ENCODE data around the gene MCM8. TPM values are rescaled to one million over a fixed set of nuclear protein-coding genes. Genes with fewer than 3 reads are reported as not detected.
A peak's percentile ranks its signal among the peaks of the same experiment; 100 is the strongest.

Gene MCM8
- total and polyA plus RNA-seq, 9 of the 15 experiments (the other 6 are each of a cell fraction or from before 2014, with no cell fraction given), result 4.5 to 43.8 (median 25.4) TPM

GRCh38 chr20:6017467-6017866 lies 67.0 kb downstream of the MCM8 start:
- in situ Hi-C loops (cut with MboI), result no loop called here
- DNase-seq (ENCODE audit: extremely low read depth in 1 of 4, low spot score in 3 of 4), result no peak
- Histone ChIP-seq H3K27ac (ENCODE audit: extremely low read depth, low read depth, low read length) (no peak overlapping the region), H3K36me3 (ENCODE audit: control insufficient read depth, insufficient read depth, low read length) (peaks cover 68% of the 10 kb centered on the region), H3K4me3 (no peak overlapping the region), H3K4me2 (ENCODE audit: insufficient read depth, low read length) (no peak overlapping the region), H4K20me1 (replicated peaks; ENCODE audit: control insufficient read depth, insufficient read depth, low read length) (no peaks in the 10 kb centered on the region), H2AFZ (ENCODE audit: low read depth, low read length) (no peak overlapping the region), H3K9ac (ENCODE audit: insufficient read depth in 1 of 2, low read depth in 2 of 2, low read length in 2 of 2) (no peak overlapping the region), H3K79me2 (ENCODE audit: control insufficient read depth, insufficient read depth, low read length) (peaks cover 92% of the 10 kb centered on the region), H3K27me3 (ENCODE audit: control insufficient read depth in 2 of 2, insufficient read depth in 2 of 2, low read length in 2 of 2) (no peaks in the 10 kb centered on the region), H3K9me1 (ENCODE audit: control insufficient read depth, insufficient read depth, low read length) (no peaks in the 10 kb centered on the region), H3K4me1 (replicated peaks in 1 of 2; ENCODE audit: control insufficient read depth in 2 of 2, insufficient read depth in 2 of 2, low read length in 2 of 2) (peaks cover 3 to 29% of the 10 kb centered on the region in 2 experiments; a peak in 4 of 5 replicates), H3K9me3 (replicated peaks; ENCODE audit: control insufficient read depth, insufficient read depth, low read depth, low read length) (no peaks in the 10 kb centered on the region)
- POLR2A ChIA-PET, result interaction anchor here (1.2 kb wide), 1 partner anchor 10 kb away, joined by 4 read pairs; no protein-coding TSS in a partner anchor
- ATAC-seq, result no peak
- FAIRE-seq, result no peak
- TF ChIP-seq CBFB (CRISPR knock-in tag; IDR thresholded peaks at IDR 0.05) (no peak), FOXK1 (CRISPR knock-in tag; IDR thresholded peaks at IDR 0.05; ENCODE audit: borderline replicate concordance) (no peak), CREB3 (tag; conservative IDR thresholded peaks at IDR 0.05; ENCODE audit: low read depth) (no peak), ZNF316 (IDR thresholded peaks at IDR 0.05) (peak; percentile 54)
- BruUV-seq (replicated peaks), result no TSS peak
- CTCF ChIA-PET (ENCODE audit: low intra/inter-chr PET ratio), result no interaction called here
- intact Hi-C loops (cut with micrococcal nuclease), result no loop called here

GRCh38 chr20:6017880-6018279 lies 67.4 kb downstream of the MCM8 start:
- no TSS peak for BruUV-seq (replicated peaks)
- H3K36me3 ChIP-seq (ENCODE audit: control insufficient read depth, insufficient read depth, low read length), result peaks cover 68% of the 10 kb centered on the region
- no peaks in the 10 kb centered on the region for H3K9me1 ChIP-seq (ENCODE audit: control insufficient read depth, insufficient read depth, low read length)
- no peak for ATAC-seq
- in situ Hi-C loops (cut with MboI) (no loop called here), intact Hi-C loops (cut with micrococcal nuclease) (no loop called here)
- H3K27me3 ChIP-seq (ENCODE audit: control insufficient read depth in 2 of 2, insufficient read depth in 2 of 2, low read length in 2 of 2), result no peaks in the 10 kb centered on the region
- CTCF ChIA-PET (ENCODE audit: low intra/inter-chr PET ratio), result no interaction called here
- no peak overlapping the region for H3K27ac ChIP-seq (ENCODE audit: extremely low read depth, low read depth, low read length)
- H2AFZ ChIP-seq (ENCODE audit: low read depth, low read length), result no peak overlapping the region
- peaks cover 3 to 25% of the 10 kb centered on the region in 2 experiments; a peak in 4 of 5 replicates for H3K4me1 ChIP-seq (replicated peaks in 1 of 2; ENCODE audit: control insufficient read depth in 2 of 2, insufficient read depth in 2 of 2, low read length in 2 of 2)
- WGBS (ENCODE audit: insufficient coverage, low coverage, missing lambda C conversion rate), result 93% methylated on average over 5 of the region's 7 CpGs
- H3K9me3 ChIP-seq (replicated peaks; ENCODE audit: control insufficient read depth, insufficient read depth, low read depth, low read length), result no peaks in the 10 kb centered on the region
- H3K4me3 ChIP-seq, result no peak overlapping the region
- DNase-seq (ENCODE audit: extremely low read depth in 1 of 4, low spot score in 3 of 4), result no peak
- H4K20me1 ChIP-seq (replicated peaks; ENCODE audit: control insufficient read depth, insufficient read depth, low read length), result no peaks in the 10 kb centered on the region
- no peak overlapping the region for H3K9ac ChIP-seq (ENCODE audit: insufficient read depth in 1 of 2, low read depth in 2 of 2, low read length in 2 of 2)
- POLR2A ChIA-PET, result interaction anchor here (1.2 kb wide), 1 partner anchor 11 kb away, joined by 4 read pairs; no protein-coding TSS in a partner anchor
- FAIRE-seq, result no peak
- H3K79me2 ChIP-seq (ENCODE audit: control insufficient read depth, insufficient read depth, low read length), result peaks cover 92% of the 10 kb centered on the region
- no peak overlapping the region for H3K4me2 ChIP-seq (ENCODE audit: insufficient read depth, low read length)
- TF ChIP-seq PTTG1 (tag; IDR thresholded peaks at IDR 0.05; ENCODE audit: low read depth) (no peak), NCOA6 (IDR thresholded peaks at IDR 0.05) (no peak), ETS1 (conservative IDR thresholded peaks at IDR 0.05; ENCODE audit: control insufficient read depth, low read depth, low read length) (no peak), ZNF696 (CRISPR knock-in tag; conservative IDR thresholded peaks at IDR 0.05) (no peak), ZNF23 (CRISPR knock-in tag; IDR thresholded peaks at IDR 0.05) (no peak), CREM (IDR thresholded peaks at IDR 0.05; ENCODE audit: low read depth) (no peak), GTF2B (IDR thresholded peaks at IDR 0.05; ENCODE audit: extremely low read depth, insufficient read length) (no peak), MEF2D (tag; conservative IDR thresholded peaks at IDR 0.05; ENCODE audit: low read depth) (no peak), PYGO2 (tag; IDR thresholded peaks at IDR 0.05) (no peak), NFRKB (IDR thresholded peaks at IDR 0.05; ENCODE audit: low read depth) (no peak), ESRRB (CRISPR knock-in tag; IDR thresholded peaks at IDR 0.05; ENCODE audit: borderline replicate concordance) (no peak), ZNF311 (CRISPR knock-in tag; IDR thresholded peaks at IDR 0.05) (no peak)
